NCI-H774 (cell line): ENCODE results near the gene IRF3.
A peak's percentile ranks its signal among the peaks of the same experiment; 100 is the strongest.

Experiments used
- DNase-seq: peaks from one replicate; lab custom pipeline; 2025; lab: John Stamatoyannopoulos, UW

Gene IRF3, protein sequence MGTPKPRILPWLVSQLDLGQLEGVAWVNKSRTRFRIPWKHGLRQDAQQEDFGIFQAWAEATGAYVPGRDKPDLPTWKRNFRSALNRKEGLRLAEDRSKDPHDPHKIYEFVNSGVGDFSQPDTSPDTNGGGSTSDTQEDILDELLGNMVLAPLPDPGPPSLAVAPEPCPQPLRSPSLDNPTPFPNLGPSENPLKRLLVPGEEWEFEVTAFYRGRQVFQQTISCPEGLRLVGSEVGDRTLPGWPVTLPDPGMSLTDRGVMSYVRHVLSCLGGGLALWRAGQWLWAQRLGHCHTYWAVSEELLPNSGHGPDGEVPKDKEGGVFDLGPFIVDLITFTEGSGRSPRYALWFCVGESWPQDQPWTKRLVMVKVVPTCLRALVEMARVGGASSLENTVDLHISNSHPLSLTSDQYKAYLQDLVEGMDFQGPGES

DNA sequence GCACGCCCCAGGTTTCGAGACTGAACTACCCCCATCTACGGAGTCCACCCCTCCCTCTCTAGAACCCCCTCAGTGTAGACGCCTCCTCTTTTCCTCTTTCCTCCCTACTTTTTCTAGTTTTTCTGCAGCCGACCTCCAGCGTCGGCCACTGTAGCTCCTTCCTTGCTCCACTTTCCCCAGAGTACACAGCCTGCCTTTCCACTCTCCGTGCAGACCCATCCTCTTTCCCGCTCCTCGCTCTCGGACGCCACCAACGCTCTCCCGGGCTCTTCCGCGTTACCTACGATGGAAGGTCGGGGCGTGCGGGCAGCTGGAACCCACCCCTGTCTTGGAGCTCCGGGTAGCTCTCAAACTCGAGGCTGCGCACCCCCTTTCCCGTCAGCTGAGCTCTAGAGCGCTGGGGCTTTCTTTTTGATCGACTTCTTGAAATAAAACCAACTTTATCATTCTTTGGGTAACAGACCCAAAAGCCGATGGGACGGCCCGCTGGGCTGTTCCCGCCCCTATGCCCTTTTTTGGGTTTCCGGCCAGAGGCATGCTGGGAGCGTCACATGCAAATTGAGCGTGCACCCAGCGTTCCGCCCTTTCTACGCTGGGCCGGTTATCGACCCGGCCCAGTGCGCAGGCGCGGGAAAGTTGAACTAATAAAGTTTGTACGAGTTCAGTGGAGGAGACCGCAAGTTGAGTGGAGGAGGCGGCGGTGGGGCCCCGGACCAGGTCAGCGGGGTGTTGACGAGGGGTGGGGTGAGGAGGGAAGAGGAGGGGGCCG lies at the start of gene IRF3, which contains the start of gene BCL2L12:
Gene IRF3, minus strand, starts transcription at position 507 of the 769 bp plus-strand sequence. CDS start 1,019 bp downstream, outside the sequence.
Gene BCL2L12, plus strand, starts transcription at position 583 of the 769 bp plus-strand sequence. CDS start 760 bp downstream, outside the sequence.
- DNase-seq = peak; percentile 92

DNA sequence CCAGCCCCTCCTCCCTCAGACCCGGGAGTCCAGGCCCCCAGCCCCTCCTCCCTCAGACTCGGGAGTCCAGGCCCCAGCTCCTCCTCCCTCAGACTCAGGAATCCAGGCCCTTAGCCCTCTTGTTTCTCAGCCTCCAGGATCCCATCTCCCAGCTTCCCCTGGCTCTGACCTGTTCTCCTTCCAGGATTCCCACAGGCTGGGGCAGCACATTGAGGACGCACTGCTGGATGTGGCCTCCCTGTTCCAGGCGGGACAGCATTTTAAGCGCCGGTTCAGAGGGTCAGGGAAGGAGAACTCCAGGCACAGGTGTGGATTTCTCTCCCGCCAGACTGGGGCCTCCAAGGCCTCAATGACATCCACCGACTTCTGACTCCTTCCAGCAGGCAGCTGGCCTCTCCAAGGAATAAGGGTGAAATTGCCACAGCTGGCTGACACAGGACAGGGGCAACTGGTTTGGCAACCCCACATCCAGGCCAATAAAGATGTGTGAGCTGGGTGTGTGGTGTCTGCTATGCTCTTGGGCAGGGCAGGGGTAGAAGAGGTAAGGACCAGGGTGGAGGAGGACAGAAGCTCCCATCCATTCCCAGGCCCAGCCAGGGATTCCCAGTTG lies 47.7 kb upstream of the IRF3 start:
- no peak for DNase-seq

DNA sequence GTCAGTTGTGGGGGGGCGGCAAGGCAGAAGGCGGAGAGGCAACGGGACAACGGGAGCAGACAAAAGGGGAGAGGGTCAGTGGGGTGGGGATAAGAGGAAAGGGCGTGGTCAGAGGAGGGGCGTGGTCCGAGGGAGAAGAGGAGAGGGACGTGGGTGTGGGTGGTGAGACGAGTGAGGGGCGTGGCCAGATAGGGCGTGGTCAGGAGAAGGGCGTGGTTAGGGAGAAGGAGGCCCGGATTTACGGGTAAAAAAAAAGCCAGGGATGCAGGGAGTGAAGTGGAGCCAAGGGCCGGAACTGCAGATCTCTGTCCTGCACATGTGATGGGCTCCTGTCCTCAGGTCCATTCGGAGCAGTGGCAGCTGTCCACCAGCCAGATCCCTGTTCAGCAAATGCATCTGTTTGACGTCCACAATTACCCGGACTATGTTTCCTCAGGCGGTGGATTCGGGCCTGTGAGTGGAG lies 46.8 kb upstream of the IRF3 start:
- no peak for DNase-seq

DNA sequence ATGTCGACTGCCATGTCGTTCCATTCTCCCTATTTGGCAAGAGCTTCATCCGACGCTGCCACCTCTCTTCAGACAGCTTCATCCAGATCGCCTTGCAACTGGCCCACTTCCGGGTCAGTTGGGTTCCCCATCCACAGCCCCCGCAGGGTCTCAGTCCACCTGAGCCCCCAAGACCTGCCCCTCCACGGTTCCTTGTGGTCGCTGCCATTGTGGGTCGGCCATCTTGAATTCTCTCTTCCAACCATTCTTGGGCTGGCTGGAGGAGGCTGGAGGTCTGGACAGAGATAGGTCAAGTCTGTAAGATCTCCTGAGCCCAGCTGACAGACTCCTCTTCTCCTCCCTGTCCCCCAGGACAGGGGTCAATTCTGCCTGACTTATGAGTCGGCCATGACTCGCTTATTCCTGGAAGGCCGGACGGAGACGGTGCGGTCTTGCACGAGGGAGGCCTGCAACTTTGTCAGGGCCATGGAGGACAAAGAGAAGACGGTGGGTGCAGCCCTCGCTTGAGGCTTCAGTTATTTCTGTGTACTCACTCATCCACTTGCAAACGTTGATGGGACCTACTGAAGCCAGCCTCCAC lies 44.8 kb upstream of the IRF3 start:
- DNase-seq = no peak

DNA sequence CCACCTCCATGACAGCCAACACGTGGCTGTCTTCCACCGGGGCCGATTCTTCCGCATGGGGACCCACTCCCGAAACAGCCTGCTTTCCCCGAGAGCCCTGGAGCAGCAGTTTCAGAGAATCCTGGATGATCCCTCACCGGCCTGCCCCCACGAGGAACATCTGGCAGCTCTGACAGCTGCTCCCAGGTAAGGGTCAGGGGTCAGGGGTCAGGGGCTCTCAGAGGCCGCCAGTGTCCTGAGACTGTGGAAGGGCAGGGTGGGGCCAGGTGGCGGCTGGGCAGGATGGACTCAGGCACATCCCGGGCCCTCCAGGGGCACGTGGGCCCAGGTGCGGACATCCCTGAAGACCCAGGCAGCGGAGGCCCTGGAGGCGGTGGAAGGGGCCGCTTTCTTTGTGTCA lies 40.3 kb upstream of the IRF3 start:
- no peak for DNase-seq

DNA sequence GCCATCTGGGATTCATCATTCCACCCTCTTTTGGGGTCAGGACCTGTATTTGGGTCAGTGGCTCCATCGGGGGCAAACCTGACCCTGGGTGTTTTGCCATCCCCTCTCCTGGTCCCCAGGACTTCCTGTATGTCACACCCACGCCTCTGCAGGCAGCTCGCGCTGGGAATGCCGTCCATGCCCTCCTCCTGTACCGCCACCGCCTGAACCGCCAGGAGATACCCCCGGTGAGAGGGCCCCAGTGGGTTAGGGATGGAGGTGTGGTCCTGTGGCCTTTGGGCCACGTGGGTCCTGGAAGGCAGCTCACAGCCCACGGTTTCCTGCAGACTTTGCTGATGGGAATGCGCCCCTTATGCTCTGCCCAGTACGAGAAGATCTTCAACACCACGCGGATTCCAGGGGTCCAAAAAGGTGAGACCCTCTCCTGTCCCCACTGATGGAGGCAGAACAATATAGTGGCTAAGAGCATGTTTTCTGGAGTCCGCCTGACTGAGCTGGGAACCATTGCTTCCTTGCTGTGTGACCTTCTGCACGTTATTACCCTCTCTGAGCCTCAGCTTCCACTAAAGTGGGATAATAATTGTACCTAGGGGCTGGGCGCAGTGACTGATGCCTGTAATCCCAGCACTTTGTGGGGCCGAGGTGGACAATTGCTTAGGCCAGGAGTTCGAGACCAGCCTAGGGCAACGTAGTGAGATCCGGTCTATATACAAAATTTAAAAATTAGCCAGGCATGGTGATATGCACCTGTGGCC lies 39.4 kb upstream of the IRF3 start:
- DNase-seq = no peak

DNA sequence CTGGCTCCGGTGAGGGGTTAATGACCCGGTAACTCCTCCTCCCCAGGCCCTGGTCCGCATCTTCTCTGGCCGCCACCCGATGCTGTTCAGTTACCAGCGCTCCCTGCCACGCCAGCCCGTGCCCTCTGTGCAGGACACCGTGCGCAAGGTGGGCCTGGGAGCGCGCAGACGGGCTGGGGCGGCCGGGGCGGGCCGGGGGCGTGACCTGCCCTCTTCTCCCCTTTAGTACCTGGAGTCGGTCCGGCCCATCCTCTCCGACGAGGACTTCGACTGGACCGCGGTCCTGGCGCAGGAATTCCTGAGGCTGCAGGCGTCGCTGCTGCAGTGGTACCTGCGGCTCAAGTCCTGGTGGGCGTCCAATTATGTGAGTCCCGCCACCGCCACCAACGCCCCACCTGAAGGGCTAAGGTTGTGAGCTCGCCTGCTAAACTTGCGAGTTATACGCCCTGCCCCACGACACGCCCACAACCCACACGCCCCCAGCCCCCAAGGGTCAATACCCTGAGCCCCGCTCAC lies 35.7 kb upstream of the IRF3 start:
- no peak for DNase-seq

DNA sequence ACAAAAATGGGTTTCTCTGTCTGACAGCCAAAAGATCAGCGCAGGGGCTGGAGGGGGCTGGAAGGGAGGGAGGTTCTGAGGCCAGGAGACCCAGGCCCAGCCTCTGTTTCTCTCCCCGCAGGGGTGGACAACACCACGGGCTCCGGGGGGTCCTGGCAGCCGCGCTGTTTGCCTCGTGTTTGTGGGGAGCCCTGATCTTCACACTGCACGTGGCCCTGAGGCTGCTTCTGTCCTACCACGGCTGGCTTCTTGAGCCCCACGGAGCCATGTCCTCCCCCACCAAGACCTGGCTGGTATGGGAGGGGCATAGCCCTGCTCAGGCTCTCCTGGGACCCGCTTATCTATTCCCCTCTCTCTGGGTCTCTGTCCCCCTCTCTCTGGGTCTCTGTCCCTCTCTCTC lies 34.9 kb upstream of the IRF3 start:
- DNase-seq = no peak

DNA sequence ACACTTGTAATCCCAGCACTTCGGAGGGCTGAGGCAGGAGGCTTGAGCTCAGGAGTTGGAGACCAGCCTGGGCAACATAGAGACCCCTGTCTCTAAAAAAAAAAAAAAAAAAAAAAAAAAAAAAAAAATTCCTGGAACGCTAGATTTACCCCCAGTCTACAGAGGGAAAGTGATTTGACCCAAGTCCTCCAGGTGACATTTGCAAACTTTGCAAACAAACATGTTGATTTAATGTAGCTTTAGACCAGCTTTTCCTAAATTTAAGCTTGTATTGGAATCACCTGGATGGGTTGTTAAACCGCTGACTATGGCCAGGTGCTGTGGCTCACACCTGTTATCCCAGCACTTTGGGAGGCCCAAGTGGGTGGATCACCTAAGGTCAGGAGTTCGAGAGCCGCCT lies 33.7 kb upstream of the IRF3 start:
- no peak for DNase-seq

DNA sequence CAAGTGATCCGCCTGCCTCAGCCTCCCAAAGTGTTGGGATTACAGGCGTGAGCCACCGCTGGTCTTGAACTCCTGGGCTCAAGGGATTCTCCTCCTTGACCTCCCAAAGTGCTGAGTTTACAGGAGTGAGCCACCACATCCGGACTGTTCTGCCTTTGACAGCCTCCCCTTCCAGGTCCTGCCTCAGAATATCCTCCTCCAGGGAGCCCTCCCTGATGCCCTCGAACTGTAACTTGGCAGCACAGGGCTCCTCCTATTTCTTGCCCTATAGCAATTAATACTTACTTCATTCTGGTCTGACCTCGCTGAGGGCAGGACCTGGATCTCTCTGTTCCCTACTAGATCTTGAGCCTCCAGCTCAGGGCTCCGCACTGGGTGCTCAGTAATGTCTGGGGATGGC lies 31.2 kb upstream of the IRF3 start:
- DNase-seq = no peak

DNA sequence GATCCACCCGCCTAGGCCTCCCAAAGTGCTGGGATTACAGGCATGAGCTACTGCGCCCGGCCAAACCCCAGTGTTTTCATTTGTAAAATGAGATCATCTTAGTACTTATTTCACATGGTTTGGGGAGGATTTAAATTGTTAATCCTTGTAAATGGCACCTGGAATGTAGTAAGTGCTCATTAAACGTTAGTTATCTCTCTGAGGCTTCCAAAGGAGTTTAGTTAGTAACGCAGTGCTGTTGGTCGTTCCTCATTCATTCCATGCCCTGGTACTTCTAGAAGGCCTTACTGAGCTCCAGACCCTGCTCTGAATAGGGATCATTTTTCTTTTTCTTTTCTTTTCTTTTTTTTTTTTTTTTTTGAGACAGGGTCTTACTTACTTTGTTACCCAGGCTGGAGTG lies 30.5 kb upstream of the IRF3 start:
- no peak for DNase-seq

DNA sequence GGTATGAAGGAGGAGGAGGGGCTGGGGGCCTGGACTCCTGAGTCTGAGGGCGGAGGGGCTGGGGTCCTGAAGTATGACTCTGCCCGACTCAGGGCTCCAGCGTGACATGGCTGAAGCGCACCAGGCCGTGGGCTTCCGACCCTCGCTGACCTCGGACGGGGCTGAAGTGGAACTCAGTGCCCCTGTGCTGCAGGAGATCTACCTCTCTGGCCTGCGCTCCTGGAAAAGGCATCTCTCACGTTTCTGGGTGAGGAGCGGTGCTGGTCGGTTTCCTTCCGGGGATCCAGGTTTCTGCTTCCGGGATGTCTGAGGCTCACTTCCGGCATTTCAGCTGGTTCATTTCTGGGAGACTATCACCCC lies 26.5 kb upstream of the IRF3 start:
- DNase-seq = no peak

DNA sequence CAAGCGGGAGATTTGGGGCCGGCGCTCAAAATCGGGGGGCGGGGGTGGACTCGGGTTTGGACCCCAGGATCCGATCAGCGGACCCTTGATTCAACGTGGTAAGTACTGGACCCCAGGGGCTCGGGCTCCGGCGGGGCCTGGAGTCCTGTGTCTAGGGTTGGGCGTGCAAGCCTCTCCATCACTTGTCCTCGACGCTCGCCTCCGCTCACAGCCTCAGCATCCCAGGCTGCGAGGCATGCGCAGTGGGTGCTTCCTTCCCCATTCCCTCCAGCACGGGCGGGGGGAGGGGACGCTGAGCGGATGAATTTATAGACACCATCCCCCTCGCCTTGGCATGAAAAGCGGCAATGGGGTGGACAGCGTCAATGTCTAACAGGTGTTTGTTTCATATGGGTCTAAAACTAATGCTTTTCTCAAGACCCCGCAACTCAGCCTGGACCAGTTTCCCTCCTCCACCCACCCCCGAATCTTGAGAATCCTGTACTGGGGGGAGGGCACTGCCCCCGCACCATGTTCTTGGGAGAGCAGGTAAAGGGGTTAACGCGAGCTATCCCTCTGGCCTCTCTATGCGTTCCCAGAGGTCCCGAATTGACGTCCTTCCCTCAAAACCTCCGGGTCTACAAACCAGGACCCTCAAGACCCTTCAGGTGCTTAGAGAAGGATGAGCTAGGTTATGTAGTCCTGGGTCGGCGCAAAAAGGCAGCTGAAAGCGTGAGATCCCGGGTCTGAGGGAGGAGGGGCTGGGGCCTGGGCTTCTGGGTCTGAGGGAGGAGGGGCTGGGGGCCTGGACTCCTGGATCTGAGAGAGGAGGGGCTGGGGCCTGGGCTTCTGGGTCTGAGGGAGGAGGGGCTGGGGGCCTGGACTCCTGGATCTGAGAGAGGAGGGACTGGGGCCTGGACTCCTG lies 25.8 kb upstream of the IRF3 start:
- DNase-seq = peak; percentile 73

DNA sequence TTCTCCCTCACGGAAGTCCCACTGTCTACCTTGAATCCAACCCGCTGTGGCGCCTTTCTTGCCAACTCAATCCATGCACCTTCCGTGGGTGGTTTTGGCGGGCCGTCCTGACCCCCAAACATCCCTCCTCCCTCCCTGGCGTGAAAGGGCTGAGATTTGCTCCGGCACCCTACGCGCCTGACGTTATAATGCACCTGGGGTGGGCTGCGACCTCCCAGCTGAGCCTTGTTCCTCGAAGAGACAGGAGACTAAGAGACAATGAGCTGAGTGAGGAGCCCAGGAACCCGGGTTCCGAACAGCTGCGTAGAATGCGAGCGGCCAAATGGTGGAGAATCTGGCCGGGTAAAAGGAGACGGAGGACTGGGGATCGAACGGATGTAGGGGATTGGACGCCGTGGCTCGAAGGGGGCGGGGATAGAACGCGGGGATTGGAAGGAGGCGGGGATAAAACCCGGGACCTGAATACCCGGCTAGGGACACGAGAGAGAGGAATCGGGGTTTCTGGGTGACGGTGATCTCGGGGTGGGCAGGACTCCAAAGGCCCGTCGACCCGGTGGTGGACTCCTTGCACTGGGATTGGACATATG lies 25.1 kb upstream of the IRF3 start, which contains the start of gene CPT1C:
Gene CPT1C, plus strand, starts transcription at position 461 of the 587 bp plus-strand sequence. CDS start 1,137 bp downstream, outside the sequence.
- peak; percentile 78 for DNase-seq

DNA sequence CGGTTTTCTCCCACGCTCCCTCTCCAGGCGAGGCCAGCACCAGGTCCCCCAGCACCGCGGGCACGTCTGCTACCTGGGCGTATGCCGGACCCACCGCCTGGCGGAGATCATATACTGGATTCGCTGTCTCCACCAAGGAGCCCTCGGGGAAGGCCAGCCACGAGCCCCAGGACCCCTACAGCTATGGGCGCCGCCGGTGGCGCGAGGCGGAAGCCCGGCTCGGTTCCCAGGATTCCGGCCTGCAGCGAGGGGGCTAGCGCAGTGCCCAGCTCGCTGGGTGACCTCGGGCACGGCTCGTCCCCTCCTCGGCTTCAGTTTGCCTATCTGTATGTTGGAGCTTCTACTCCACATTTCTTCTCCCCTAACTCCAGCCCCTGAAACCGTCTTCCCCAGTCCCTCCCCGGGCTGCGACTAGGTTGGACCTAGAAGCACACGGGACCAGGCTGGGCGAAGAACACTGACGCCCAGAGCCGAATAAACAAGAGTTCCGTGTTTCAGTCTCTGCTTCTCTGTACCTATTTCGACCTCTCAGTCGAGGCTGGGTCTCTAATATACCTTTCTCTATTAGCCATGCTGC lies 24.5 kb upstream of the IRF3 start:
- peak; percentile 31 for DNase-seq

DNA sequence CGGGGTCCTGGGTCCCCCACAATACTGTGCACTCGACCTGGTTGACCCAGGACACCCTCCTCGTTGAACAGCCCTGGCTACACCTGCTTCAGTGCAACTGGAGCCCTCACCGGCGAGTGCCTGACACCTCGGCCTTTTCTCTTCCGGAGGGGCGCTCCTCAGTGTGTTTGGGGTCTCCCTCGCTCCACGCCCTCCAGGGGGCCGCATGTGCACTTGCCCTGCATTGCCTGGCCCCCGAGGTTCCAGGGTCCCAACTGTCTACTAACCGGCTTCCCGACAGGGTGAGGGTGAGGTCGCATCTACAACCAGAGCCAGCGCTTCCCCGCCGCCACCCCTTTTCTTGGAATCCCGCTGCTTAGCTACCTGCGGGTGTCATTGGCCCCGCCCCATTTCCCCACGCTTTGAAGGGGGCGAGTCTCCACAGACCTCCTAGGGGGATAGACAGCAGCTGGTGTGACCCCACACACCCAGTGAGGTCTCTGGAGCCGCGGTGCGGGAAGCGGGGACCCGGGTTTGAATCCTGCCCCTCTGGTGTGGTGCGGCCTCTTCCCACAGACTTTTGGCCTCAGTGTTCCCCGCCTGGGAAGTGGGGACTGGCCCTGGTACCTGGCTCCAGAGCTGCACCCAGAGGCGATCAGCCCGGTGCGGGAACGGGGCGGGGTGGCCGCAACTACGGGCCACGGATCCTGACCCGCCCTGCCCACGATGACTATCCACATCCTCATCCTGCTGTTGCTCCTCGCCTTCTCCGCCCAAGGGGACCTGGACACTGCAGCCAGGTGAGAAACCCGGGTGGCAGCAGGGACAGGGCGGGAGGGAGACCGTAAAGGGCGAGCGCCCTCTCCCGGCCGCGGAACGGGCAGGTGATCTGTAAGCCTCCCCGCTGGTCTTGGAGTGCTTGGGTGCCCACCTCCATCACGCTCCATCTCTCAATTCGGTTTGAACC lies 23.7 kb upstream of the IRF3 start, which contains the start of gene ADM5:
Gene ADM5, plus strand, starts transcription at position 462 of the 946 bp plus-strand sequence. Its CDS starts 244 bp downstream, at position 706.
- DNase-seq = peak; percentile 53

DNA sequence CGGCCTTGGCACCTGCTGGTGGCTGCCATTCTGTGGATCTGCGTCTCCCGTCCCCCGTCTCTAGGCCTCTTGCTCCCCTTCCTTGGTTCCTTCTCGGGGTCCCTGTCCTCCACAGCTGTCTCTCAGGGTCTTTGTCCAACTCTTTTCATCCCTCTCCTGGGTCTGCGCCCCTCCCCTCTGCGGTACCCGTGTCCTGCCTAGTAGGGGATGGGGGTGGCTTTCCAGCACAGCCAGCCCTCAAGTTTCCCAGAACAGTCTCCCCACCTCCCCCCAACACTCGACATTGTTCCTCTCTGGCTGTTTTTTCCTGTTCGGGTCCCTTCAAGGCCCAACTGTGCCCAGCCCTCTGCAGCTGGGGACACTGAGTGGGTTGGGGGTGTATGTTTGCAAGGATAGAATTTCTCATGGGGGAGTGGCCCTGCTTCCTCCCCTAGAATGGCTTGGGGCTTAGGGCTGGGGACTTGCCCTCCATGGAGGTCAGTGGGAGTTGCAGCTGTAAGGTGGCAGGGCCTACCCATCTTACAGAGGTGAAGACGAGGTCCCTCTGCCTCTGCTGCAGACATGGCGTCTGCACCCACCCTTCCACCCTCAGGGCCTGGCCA lies 23.0 kb upstream of the IRF3 start:
- DNase-seq = no peak
